ENCODE measurements around the gene TMEM39A.
A peak's percentile ranks its signal among the peaks of the same experiment; 100 is the strongest.

The TMEM39A gene

GRCh38 chr3:119481079-119481478 is 17.7 kb upstream of the TMEM39A start:
- no peak overlapping the region for H2AFZ ChIP-seq (ENCODE audit: low read length)
- H2BK15ac ChIP-seq (ENCODE audit: low read length), result no peak overlapping the region
- WGBS, 2 donors (ENCODE audit: extremely low coverage in 2 of 2, insufficient read length in 2 of 2, insufficient replicate concordance in 1 of 2), result no CpG with 5 or more reads among the region's 2 CpGs
- DNase-seq (ENCODE audit: low spot score), result no peak
- H4K8ac ChIP-seq (ENCODE audit: low read depth, low read length), result no peak overlapping the region
- no peak overlapping the region for H3K9ac ChIP-seq (ENCODE audit: low read depth, low read length, poor library complexity)
- no peak overlapping the region for H2BK12ac ChIP-seq (ENCODE audit: low read length)
- no peak overlapping the region for H3K27ac ChIP-seq (replicated peaks; ENCODE audit: low read length)
- no peak overlapping the region for H2AK5ac ChIP-seq (ENCODE audit: low read depth, low read length)
- H3K4me1 ChIP-seq (ENCODE audit: control insufficient read depth in 2 of 2, insufficient read depth in 1 of 2, low read depth in 1 of 2, low read length in 2 of 2), result no peaks in the 10 kb centered on the region
- no peak overlapping the region for H3K4me2 ChIP-seq (ENCODE audit: insufficient read depth, low read length, poor library complexity, severe bottlenecking)
- H3K9me3 ChIP-seq (replicated peaks in 1 of 2; ENCODE audit: control insufficient read depth in 2 of 2, insufficient read depth in 1 of 2, low read depth in 1 of 2, low read length in 2 of 2), result peaks cover 0 to 2% of the 10 kb centered on the region in 2 donors
- no peak overlapping the region for H3K4ac ChIP-seq (ENCODE audit: low read length)
- no peak overlapping the region for H3K14ac ChIP-seq (ENCODE audit: low read length)
- H3K27me3 ChIP-seq (ENCODE audit: control insufficient read depth in 3 of 3, insufficient read depth in 3 of 3, low read depth in 1 of 3, low read length in 3 of 3), result no peaks in the 10 kb centered on the region
- H3K18ac ChIP-seq (ENCODE audit: low read length), result no peak overlapping the region
- H3K23ac ChIP-seq (ENCODE audit: low read depth, low read length, poor library complexity), result no peak overlapping the region
- no peak overlapping the region for H2BK5ac ChIP-seq (ENCODE audit: low read length)
- peaks cover 16 to 50% of the 10 kb centered on the region in 2 donors for H3K36me3 ChIP-seq (replicated peaks in 1 of 2; ENCODE audit: control insufficient read depth in 2 of 2, insufficient read depth in 2 of 2, low read length in 2 of 2)
- no peaks in the 10 kb centered on the region for H3K79me1 ChIP-seq (ENCODE audit: low read depth, low read length)
- H4K91ac ChIP-seq (ENCODE audit: low read depth, low read length, poor library complexity), result no peak overlapping the region
- H2BK120ac ChIP-seq (ENCODE audit: low read depth, low read length), result no peak overlapping the region
- H3K4me3 ChIP-seq (ENCODE audit: low read length in 2 of 2), result no peak overlapping the region

GRCh38 chr3:119470866-119471265 is 7.5 kb upstream of the TMEM39A start:
- no peak overlapping the region for H2BK5ac ChIP-seq (ENCODE audit: low read length)
- no peak overlapping the region for H3K18ac ChIP-seq (ENCODE audit: low read length)
- H3K9ac ChIP-seq (ENCODE audit: low read depth, low read length, poor library complexity), result no peak overlapping the region
- H4K91ac ChIP-seq (ENCODE audit: low read depth, low read length, poor library complexity), result no peak overlapping the region
- no peak overlapping the region for H2AK5ac ChIP-seq (ENCODE audit: low read depth, low read length)
- no peaks in the 10 kb centered on the region for H3K27me3 ChIP-seq (ENCODE audit: control insufficient read depth in 3 of 3, insufficient read depth in 3 of 3, low read depth in 1 of 3, low read length in 3 of 3)
- H3K27ac ChIP-seq (replicated peaks; ENCODE audit: low read length), result no peak overlapping the region
- H3K4me1 ChIP-seq (ENCODE audit: control insufficient read depth in 2 of 2, insufficient read depth in 1 of 2, low read depth in 1 of 2, low read length in 2 of 2), result peaks cover 2 to 6% of the 10 kb centered on the region in 2 donors
- no peak overlapping the region for H2AFZ ChIP-seq (ENCODE audit: low read length)
- no peak overlapping the region for H3K4ac ChIP-seq (ENCODE audit: low read length)
- H3K9me3 ChIP-seq (replicated peaks in 1 of 2; ENCODE audit: control insufficient read depth in 2 of 2, insufficient read depth in 1 of 2, low read depth in 1 of 2, low read length in 2 of 2), result no peaks in the 10 kb centered on the region
- H2BK15ac ChIP-seq (ENCODE audit: low read length), result no peak overlapping the region
- no CpG with 5 or more reads among the region's 6 CpGs for WGBS, 2 donors (ENCODE audit: extremely low coverage in 2 of 2, insufficient read length in 2 of 2, insufficient replicate concordance in 1 of 2)
- H2BK120ac ChIP-seq (ENCODE audit: low read depth, low read length), result no peak overlapping the region
- no peak for DNase-seq (ENCODE audit: low spot score)
- no peak overlapping the region for H3K4me3 ChIP-seq (ENCODE audit: low read length in 2 of 2)
- H3K4me2 ChIP-seq (ENCODE audit: insufficient read depth, low read length, poor library complexity, severe bottlenecking), result no peak overlapping the region
- no peak overlapping the region for H3K23ac ChIP-seq (ENCODE audit: low read depth, low read length, poor library complexity)
- H2BK12ac ChIP-seq (ENCODE audit: low read length), result no peak overlapping the region
- H3K79me1 ChIP-seq (ENCODE audit: low read depth, low read length), result no peaks in the 10 kb centered on the region
- H4K8ac ChIP-seq (ENCODE audit: low read depth, low read length), result no peak overlapping the region
- H3K14ac ChIP-seq (ENCODE audit: low read length), result no peak overlapping the region
- peaks cover 6 to 39% of the 10 kb centered on the region in 2 donors for H3K36me3 ChIP-seq (replicated peaks in 1 of 2; ENCODE audit: control insufficient read depth in 2 of 2, insufficient read depth in 2 of 2, low read length in 2 of 2)

GRCh38 chr3:119469418-119470189 is 6.2 kb upstream of the TMEM39A start:
- WGBS, 2 donors (ENCODE audit: extremely low coverage in 2 of 2, insufficient read length in 2 of 2, insufficient replicate concordance in 1 of 2), result no CpG with 5 or more reads among the region's 16 CpGs
- Histone ChIP-seq H3K9me3 (replicated peaks in 1 of 2; ENCODE audit: control insufficient read depth in 2 of 2, insufficient read depth in 1 of 2, low read depth in 1 of 2, low read length in 2 of 2) (no peaks in the 10 kb centered on the region), H3K18ac (ENCODE audit: low read length) (peak overlapping the region; percentile 98), H3K4me2 (ENCODE audit: insufficient read depth, low read length, poor library complexity, severe bottlenecking) (peak overlapping the region; percentile 71), H3K4ac (ENCODE audit: low read length) (no peak overlapping the region), H3K23ac (ENCODE audit: low read depth, low read length, poor library complexity) (no peak overlapping the region), H4K8ac (ENCODE audit: low read depth, low read length) (no peak overlapping the region), H2BK15ac (ENCODE audit: low read length) (no peak overlapping the region), H3K27me3 (ENCODE audit: control insufficient read depth in 3 of 3, insufficient read depth in 3 of 3, low read depth in 1 of 3, low read length in 3 of 3) (no peaks in the 10 kb centered on the region), H3K4me3 (ENCODE audit: low read length in 2 of 2) (peak overlapping the region; percentile 84 to 89), H3K4me1 (ENCODE audit: control insufficient read depth in 2 of 2, insufficient read depth in 1 of 2, low read depth in 1 of 2, low read length in 2 of 2) (peaks cover 2 to 6% of the 10 kb centered on the region in 2 donors), H2BK120ac (ENCODE audit: low read depth, low read length) (no peak overlapping the region), H2BK12ac (ENCODE audit: low read length) (no peak overlapping the region), H2AK5ac (ENCODE audit: low read depth, low read length) (no peak overlapping the region), H3K9ac (ENCODE audit: low read depth, low read length, poor library complexity) (peak overlapping the region; percentile 90), H3K36me3 (replicated peaks in 1 of 2; ENCODE audit: control insufficient read depth in 2 of 2, insufficient read depth in 2 of 2, low read length in 2 of 2) (peaks cover 6 to 33% of the 10 kb centered on the region in 2 donors), H3K14ac (ENCODE audit: low read length) (no peak overlapping the region), H4K91ac (ENCODE audit: low read depth, low read length, poor library complexity) (no peak overlapping the region), H2AFZ (ENCODE audit: low read length) (peak overlapping the region; percentile 98), H3K27ac (replicated peaks; ENCODE audit: low read length) (no peak overlapping the region), H2BK5ac (ENCODE audit: low read length) (no peak overlapping the region), H3K79me1 (ENCODE audit: low read depth, low read length) (no peaks in the 10 kb centered on the region)
- no peak for DNase-seq (ENCODE audit: low spot score)

- Histone ChIP-seq H3K27me3 (ENCODE audit: control insufficient read depth in 3 of 3, insufficient read depth in 3 of 3, low read depth in 1 of 3, low read length in 3 of 3) (no peaks in the 10 kb centered on the region), H3K4me3 (ENCODE audit: low read length in 2 of 2) (peak overlapping the region in 1 of 2 donors; percentile 84)
Measured at GRCh38 chr3:119468041-119468440, 4.6 kb upstream of the TMEM39A start.

More at GRCh38 chr3:119468041-119468440, 4.6 kb upstream of the TMEM39A start:
- WGBS, 2 donors (ENCODE audit: extremely low coverage in 2 of 2, insufficient read length in 2 of 2, insufficient replicate concordance in 1 of 2), result no CpG with 5 or more reads among the region's 2 CpGs
- no peak overlapping the region for H3K14ac ChIP-seq (ENCODE audit: low read length)
- peaks cover 6 to 21% of the 10 kb centered on the region in 2 donors for H3K36me3 ChIP-seq (replicated peaks in 1 of 2; ENCODE audit: control insufficient read depth in 2 of 2, insufficient read depth in 2 of 2, low read length in 2 of 2)
- no peak overlapping the region for H2BK12ac ChIP-seq (ENCODE audit: low read length)
- H3K79me1 ChIP-seq (ENCODE audit: low read depth, low read length), result peaks cover under 1% of the 10 kb centered on the region
- no peak overlapping the region for H3K27ac ChIP-seq (replicated peaks; ENCODE audit: low read length)
- H4K8ac ChIP-seq (ENCODE audit: low read depth, low read length), result no peak overlapping the region
- no peak overlapping the region for H2BK15ac ChIP-seq (ENCODE audit: low read length)
- no peak overlapping the region for H3K23ac ChIP-seq (ENCODE audit: low read depth, low read length, poor library complexity)
- peaks cover 4 to 8% of the 10 kb centered on the region in 2 donors for H3K4me1 ChIP-seq (ENCODE audit: control insufficient read depth in 2 of 2, insufficient read depth in 1 of 2, low read depth in 1 of 2, low read length in 2 of 2)
- no peaks in the 10 kb centered on the region for H3K9me3 ChIP-seq (replicated peaks in 1 of 2; ENCODE audit: control insufficient read depth in 2 of 2, insufficient read depth in 1 of 2, low read depth in 1 of 2, low read length in 2 of 2)
- H3K4me2 ChIP-seq (ENCODE audit: insufficient read depth, low read length, poor library complexity, severe bottlenecking), result no peak overlapping the region
- H3K4ac ChIP-seq (ENCODE audit: low read length), result no peak overlapping the region
- peak overlapping the region; percentile 98 for H2AFZ ChIP-seq (ENCODE audit: low read length)
- no peak for DNase-seq (ENCODE audit: low spot score)
- no peak overlapping the region for H2BK120ac ChIP-seq (ENCODE audit: low read depth, low read length)
- no peak overlapping the region for H4K91ac ChIP-seq (ENCODE audit: low read depth, low read length, poor library complexity)
- H3K9ac ChIP-seq (ENCODE audit: low read depth, low read length, poor library complexity), result no peak overlapping the region
- H2AK5ac ChIP-seq (ENCODE audit: low read depth, low read length), result no peak overlapping the region
- H3K18ac ChIP-seq (ENCODE audit: low read length), result no peak overlapping the region
- no peak overlapping the region for H2BK5ac ChIP-seq (ENCODE audit: low read length)
